Measurements from ENCODE around the gene SCP2. TPM values are rescaled to one million over a fixed set of nuclear protein-coding genes. Genes with fewer than 3 reads are reported as not detected.

Gene SCP2
- total RNA-seq, 1 donor from 2014 or later: 26.3 TPM

DNA sequence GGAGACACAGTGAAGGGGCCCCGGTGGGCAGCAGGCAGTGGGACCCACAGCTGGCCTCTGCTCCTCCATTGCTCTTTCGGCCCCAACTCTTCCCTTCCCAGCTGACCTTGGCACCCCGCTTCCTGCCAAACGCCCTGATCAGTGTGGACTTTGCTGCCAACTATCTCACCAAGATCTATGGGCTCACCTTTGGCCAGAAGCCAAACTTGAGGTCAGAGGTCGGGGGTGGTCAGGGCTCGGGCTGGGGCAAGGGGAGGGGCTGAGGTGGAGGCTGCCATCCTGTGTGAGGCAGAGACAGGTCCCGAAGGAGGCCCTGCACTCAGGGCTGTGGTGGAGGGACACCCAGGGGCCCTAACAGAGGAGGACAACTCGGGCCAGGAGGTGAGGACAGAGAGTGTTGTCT lies 148.7 kb downstream of the SCP2 start:
- Histone ChIP-seq H3K36me3 (peaks cover 0 to 3% of the 10 kb centered on the region in 2 donors), H3K9me3 (no peaks in the 10 kb centered on the region), H3K4me1 (no peaks in the 10 kb centered on the region), H3K27me3 (no peaks in the 10 kb centered on the region), H3K27ac (no peak overlapping the region), H3K4me3 (no peak overlapping the region)
- TF ChIP-seq, protein P1, sequence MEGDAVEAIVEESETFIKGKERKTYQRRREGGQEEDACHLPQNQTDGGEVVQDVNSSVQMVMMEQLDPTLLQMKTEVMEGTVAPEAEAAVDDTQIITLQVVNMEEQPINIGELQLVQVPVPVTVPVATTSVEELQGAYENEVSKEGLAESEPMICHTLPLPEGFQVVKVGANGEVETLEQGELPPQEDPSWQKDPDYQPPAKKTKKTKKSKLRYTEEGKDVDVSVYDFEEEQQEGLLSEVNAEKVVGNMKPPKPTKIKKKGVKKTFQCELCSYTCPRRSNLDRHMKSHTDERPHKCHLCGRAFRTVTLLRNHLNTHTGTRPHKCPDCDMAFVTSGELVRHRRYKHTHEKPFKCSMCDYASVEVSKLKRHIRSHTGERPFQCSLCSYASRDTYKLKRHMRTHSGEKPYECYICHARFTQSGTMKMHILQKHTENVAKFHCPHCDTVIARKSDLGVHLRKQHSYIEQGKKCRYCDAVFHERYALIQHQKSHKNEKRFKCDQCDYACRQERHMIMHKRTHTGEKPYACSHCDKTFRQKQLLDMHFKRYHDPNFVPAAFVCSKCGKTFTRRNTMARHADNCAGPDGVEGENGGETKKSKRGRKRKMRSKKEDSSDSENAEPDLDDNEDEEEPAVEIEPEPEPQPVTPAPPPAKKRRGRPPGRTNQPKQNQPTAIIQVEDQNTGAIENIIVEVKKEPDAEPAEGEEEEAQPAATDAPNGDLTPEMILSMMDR (IDR thresholded peaks at IDR 0.05): no peak
- DNase-seq (ENCODE audit: low spot score in 2 of 2): no peak
- intact Hi-C loops (cut with DNase I): no loop called here

DNA sequence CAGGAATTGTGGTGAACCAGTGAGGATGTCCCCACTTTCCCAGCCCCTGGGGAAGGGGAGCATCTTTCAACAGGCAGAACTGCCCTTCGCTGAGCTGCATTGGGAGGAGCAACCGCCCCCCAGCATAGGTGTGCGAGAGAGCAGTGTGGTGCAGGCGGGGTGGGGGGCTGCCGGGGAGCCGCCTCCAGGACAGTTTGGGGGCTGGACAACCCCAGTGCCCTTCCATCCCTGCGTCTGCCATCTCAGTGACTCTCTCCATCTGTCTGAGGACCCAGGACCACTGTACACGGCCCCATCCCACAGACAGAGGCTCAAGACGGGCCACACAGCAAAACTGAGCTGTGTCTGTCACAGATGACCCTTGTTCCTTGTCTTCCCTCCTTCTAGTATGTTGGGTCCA lies 149.1 kb downstream of the SCP2 start:
- DNase-seq (ENCODE audit: low spot score in 2 of 2): no peak
- peaks cover 0 to 3% of the 10 kb centered on the region in 2 donors for H3K36me3 ChIP-seq
- H3K9me3 ChIP-seq: no peaks in the 10 kb centered on the region
- H3K4me1 ChIP-seq: no peaks in the 10 kb centered on the region
- TF ChIP-seq, protein P1 (IDR thresholded peaks at IDR 0.05): no peak
- H3K27me3 ChIP-seq: no peaks in the 10 kb centered on the region
- no peak overlapping the region for H3K27ac ChIP-seq
- no peak overlapping the region for H3K4me3 ChIP-seq
- intact Hi-C loops (cut with DNase I): no loop called here

DNA sequence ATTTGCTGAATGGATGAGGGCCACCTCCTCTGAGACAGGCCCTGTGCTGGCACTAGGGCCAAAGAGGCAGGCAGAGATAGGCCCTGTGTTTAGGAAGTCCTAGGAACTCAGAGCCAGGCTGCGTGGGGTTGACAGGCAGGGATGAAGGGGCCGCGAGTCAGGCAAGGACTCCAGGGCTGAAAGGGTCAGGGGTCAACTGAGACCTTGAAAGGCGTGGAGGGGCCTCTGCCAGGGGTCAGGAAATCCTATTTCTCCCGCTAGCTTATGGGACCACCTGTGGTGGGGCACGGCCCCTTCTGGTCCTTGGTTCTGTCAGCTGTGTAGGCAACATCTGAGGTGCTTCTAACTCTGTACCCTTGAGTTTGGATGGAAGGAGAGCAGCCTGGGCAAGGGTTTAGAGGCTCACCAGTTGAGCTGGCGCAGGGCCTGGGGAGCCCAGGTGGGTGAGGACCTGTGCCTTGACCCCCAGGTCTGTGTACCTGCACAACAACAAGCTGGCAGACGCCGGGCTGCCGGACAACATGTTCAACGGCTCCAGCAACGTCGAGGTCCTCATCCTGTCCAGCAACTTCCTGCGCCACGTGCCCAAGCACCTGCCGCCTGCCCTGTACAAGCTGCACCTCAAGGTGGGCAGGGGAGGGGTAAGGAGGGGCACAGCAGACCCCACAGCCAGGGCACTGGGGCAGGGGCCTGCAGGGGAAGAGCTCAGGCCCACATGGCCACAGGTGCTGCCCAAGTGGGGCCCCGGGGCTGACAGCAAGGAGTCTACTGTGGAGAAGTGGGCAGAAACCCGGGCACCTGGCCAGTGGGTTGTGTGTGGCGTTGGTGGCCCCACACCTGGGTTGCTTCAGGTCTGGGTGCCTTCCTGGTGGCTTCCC lies 149.9 kb downstream of the SCP2 start:
- no peaks in the 10 kb centered on the region for H3K4me1 ChIP-seq
- no peaks in the 10 kb centered on the region for H3K9me3 ChIP-seq
- H3K36me3 ChIP-seq: peaks cover 0 to 3% of the 10 kb centered on the region in 2 donors
- H3K4me3 ChIP-seq: no peak overlapping the region
- TF ChIP-seq, protein P1 (IDR thresholded peaks at IDR 0.05): no peak
- intact Hi-C loops (cut with DNase I): no loop called here
- H3K27ac ChIP-seq: no peak overlapping the region
- DNase-seq (ENCODE audit: low spot score in 2 of 2): no peak
- no peaks in the 10 kb centered on the region for H3K27me3 ChIP-seq

DNA sequence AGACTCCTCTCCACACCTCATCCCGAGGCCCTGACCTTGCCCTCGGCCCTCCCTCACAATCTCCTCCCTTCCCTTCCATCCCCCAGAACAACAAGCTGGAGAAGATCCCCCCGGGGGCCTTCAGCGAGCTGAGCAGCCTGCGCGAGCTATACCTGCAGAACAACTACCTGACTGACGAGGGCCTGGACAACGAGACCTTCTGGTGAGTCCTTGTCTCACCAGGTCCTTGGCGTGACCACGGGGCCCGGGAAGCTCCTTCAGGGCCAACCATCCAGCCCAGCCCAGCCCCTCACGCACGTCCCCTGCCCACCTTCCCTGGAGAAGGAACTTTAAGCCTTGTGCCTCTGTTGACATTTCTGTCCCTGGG lies 150.5 kb downstream of the SCP2 start:
- H3K4me1 ChIP-seq: no peaks in the 10 kb centered on the region
- H3K27me3 ChIP-seq: no peaks in the 10 kb centered on the region
- H3K27ac ChIP-seq: no peak overlapping the region
- H3K9me3 ChIP-seq: no peaks in the 10 kb centered on the region
- intact Hi-C loops (cut with DNase I): no loop called here
- DNase-seq (ENCODE audit: low spot score in 2 of 2): no peak
- TF ChIP-seq, protein P1 (IDR thresholded peaks at IDR 0.05): no peak
- H3K36me3 ChIP-seq: peaks cover 0 to 3% of the 10 kb centered on the region in 2 donors
- no peak overlapping the region for H3K4me3 ChIP-seq

DNA sequence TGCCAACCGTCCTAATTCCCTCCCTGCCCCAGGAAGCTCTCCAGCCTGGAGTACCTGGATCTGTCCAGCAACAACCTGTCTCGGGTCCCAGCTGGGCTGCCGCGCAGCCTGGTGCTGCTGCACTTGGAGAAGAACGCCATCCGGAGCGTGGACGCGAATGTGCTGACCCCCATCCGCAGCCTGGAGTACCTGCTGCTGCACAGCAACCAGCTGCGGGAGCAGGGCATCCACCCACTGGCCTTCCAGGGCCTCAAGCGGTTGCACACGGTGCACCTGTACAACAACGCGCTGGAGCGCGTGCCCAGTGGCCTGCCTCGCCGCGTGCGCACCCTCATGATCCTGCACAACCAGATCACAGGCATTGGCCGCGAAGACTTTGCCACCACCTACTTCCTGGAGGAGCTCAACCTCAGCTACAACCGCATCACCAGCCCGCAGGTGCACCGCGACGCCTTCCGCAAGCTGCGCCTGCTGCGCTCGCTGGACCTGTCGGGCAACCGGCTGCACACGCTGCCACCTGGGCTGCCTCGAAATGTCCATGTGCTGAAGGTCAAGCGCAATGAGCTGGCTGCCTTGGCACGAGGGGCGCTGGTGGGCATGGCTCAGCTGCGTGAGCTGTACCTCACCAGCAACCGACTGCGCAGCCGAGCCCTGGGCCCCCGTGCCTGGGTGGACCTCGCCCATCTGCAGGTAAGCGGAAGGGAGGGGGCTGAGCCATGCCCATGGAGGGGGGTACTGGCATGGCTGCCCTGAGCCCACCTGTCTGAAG lies 151.4 kb downstream of the SCP2 start:
- Histone ChIP-seq H3K4me1 (no peaks in the 10 kb centered on the region), H3K27ac (no peak overlapping the region), H3K4me3 (no peak overlapping the region), H3K36me3 (peaks cover 0 to 3% of the 10 kb centered on the region in 2 donors), H3K27me3 (no peaks in the 10 kb centered on the region), H3K9me3 (no peaks in the 10 kb centered on the region)
- TF ChIP-seq, protein P1 (IDR thresholded peaks at IDR 0.05): no peak
- DNase-seq (ENCODE audit: low spot score in 2 of 2): no peak
- intact Hi-C loops (cut with DNase I): no loop called here
